GM19099 (cell line): ENCODE measurements around the gene FGF14.

Experiments
- POLR2A ChIP-seq: IDR thresholded peaks from 3 replicates; pipeline ENCODE4 v1.6.1; 2011; ENCODE audit warnings: low read depth; ENCODE audit not compliant: insufficient read length; ENCODE audit errors: extremely low read depth

FGF14 gene

GRCh38 chr13:101673360-101674105 is 728.3 kb downstream of the FGF14 start:
- no peak for TF ChIP-seq POLR2A

- TF ChIP-seq POLR2A, result no peak
Observed at GRCh38 chr13:101661839-101662238, 740.0 kb downstream of the FGF14 start.
